GM19240 (cell line): ENCODE results near the gene CWC22.
"Not testable (repeated sequence)": the region's sequence is repeated elsewhere in the genome, so short reads cannot be mapped to it uniquely, and the experiment has no call there.

Source experiments
- DNase-seq: peaks from one replicate; pipeline ENCODE4 v3.0.0; 2011; ENCODE audit warnings: low spot score; ENCODE audit not compliant: insufficient read length

CWC22 gene

GRCh38 chr2:180003559-180003958 lies 3.5 kb downstream of the CWC22 start:
- DNase-seq = no peak

- DNase-seq = no peak
Observed at GRCh38 chr2:180003073-180003472, 4.0 kb downstream of the CWC22 start.

GRCh38 chr2:180002198-180002770 lies 4.8 kb downstream of the CWC22 start:
- DNase-seq = no peak

- DNase-seq = no peak
Observed at GRCh38 chr2:180001726-180002125, 5.4 kb downstream of the CWC22 start.

GRCh38 chr2:180000434-180000833 lies 6.7 kb downstream of the CWC22 start:
- DNase-seq = no peak

- DNase-seq = no peak
Observed at GRCh38 chr2:179999000-179999399, 8.1 kb downstream of the CWC22 start.

- no peak for DNase-seq
Observed at GRCh38 chr2:179995741-179996515, 11.2 kb downstream of the CWC22 start.

- no peak for DNase-seq
Observed at GRCh38 chr2:179991344-179991743, 15.8 kb downstream of the CWC22 start.

- DNase-seq = no peak
Observed at GRCh38 chr2:179990676-179991317, 16.3 kb downstream of the CWC22 start.

GRCh38 chr2:179987916-179988315 lies 19.2 kb downstream of the CWC22 start:
- no peak for DNase-seq

GRCh38 chr2:179985163-179985820 lies 21.8 kb downstream of the CWC22 start:
- DNase-seq = no peak

- no peak for DNase-seq
Observed at GRCh38 chr2:179983250-179983932, 23.7 kb downstream of the CWC22 start.

GRCh38 chr2:179981085-179981484 lies 26.0 kb downstream of the CWC22 start:
- no peak for DNase-seq

GRCh38 chr2:179974761-179975160 lies 32.3 kb downstream of the CWC22 start:
- DNase-seq = no peak

GRCh38 chr2:179966778-179967394 lies 40.2 kb downstream of the CWC22 start:
- no peak for DNase-seq

GRCh38 chr2:179965291-179966258 lies 41.5 kb downstream of the CWC22 start:
- DNase-seq = no peak

- no peak for DNase-seq
Observed at GRCh38 chr2:179963626-179964025, 43.5 kb downstream of the CWC22 start.

- not testable (repeated sequence) for DNase-seq
Observed at GRCh38 chr2:179958251-179958650, 48.8 kb downstream of the CWC22 start.

GRCh38 chr2:179954026-179954425 lies 53.1 kb downstream of the CWC22 start:
- no peak for DNase-seq

GRCh38 chr2:179953359-179953758 lies 53.7 kb downstream of the CWC22 start:
- no peak for DNase-seq
